HG03159 (cell line): ENCODE measurements around the gene SCN8A.
"Not testable (repeated sequence)": the region's sequence is repeated elsewhere in the genome, so short reads cannot be mapped to it uniquely, and the experiment has no call there.

Experiments used
- ATAC-seq: cut with Tn5 transposase; IDR thresholded peaks from one replicate; pipeline ENCODE4 v1.9.1; 2021; ENCODE audit warnings: mild to moderate bottlenecking, moderate library complexity; ENCODE audit not compliant: unreplicated experiment

The SCN8A gene

DNA sequence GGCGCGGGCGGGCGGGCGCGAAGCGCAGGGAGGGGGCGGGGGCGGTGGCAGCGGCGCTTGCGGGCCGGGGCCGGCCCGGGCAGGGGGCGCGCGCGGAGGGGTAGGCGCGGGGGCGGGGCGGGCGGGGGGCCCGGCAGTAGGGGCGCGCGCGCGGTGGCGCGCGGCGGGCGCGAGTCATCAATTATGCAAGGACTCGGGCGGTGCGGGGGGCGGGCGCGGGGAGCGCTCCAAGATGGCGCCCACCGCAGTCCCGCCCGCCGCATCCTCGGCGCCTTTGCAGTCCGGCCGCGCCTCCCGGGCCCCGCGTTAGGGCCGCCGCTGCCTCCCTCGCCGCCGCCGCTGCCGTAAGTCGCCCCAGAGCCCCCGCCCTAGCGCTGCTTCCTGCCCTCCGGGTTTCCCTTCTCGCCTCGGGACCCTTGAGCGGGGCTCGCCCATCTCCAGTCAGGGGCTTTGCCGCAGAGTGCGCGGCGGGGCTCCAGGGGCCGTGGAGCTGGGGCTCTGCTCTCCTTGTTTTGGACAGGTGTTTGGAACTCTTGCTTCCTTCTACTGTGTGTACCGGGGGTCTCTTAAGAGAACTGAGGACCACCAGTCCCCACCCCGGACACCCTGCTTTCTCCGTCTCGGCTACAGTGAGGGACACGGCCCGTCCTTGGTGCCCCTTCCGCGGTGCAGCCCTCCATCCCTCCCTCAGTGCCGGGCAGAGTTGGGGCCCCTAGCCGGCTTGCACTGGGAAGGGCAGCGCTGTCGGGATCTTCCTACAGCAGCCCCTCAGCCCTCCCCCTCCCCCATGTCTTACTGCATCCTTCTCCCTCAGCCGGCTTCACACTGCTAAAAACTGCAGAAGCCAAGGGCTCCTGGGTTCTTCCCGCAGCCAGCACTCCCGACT, at the start of gene SCN8A:
Gene SCN8A, plus strand, starts transcription at position 218 of the 886 bp plus-strand sequence. CDS start 71,585 bp downstream, outside the sequence.
- ATAC-seq = no peak

DNA sequence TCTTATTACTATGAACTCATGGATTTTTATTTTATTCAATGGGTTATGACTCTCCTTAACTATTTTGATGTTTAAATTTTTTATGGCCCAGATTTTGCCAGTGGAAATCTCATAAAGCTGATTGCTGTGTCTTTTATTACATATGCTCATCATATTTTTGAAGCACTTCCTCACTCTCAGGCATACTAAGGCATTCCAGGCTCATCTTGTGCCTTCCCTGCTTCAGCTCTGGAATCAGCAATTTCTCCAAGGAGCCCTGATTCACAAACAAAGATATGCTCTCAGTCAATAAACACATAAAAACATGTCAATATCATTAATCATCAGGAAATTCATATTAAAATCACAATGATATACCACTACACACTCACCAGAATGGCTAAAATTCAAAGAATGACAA, 44.9 kb upstream of the SCN8A start:
- ATAC-seq = no peak

GRCh38 chr12:51547606-51548005, 43.4 kb upstream of the SCN8A start:
- ATAC-seq = no peak

DNA sequence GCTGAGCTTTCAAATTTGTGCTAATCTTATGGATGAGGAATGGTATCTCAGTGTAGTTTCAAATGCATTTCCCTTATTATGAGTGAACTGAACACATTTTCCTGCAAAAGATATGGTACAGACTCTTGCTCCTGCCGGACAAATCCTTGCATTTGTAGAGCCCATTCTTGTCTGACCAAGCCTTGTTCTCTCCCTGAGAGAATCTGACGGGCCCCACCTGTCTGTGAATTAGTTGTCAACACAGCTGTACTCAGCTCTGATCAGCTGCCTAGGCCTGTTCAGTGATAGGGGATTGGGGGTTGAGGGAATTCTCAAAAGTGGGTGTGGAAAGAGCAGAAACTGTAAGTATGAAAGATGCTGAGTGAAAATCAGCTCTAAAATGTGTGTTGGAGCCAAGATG, 42.8 kb upstream of the SCN8A start:
- no peak for ATAC-seq

DNA sequence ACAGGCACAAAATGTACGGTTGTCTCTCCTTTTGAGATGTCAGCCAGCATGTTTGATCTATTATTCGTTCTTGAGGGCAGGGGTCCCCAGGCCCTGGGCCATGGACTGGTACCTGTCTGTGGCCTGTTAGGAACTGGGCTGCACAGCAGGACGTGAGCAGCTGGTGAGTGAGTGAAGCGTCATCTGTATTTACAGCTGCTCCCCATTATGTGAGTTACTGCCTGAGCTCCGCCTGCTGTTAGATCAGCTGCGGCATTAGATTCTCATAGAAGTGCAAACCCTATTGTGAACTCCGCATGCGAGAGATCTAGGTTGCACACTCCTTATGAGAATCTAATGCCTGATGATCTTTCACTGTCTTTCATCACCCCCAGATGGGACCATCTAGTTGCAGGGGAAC, 41.4 kb upstream of the SCN8A start:
- no peak for ATAC-seq

DNA sequence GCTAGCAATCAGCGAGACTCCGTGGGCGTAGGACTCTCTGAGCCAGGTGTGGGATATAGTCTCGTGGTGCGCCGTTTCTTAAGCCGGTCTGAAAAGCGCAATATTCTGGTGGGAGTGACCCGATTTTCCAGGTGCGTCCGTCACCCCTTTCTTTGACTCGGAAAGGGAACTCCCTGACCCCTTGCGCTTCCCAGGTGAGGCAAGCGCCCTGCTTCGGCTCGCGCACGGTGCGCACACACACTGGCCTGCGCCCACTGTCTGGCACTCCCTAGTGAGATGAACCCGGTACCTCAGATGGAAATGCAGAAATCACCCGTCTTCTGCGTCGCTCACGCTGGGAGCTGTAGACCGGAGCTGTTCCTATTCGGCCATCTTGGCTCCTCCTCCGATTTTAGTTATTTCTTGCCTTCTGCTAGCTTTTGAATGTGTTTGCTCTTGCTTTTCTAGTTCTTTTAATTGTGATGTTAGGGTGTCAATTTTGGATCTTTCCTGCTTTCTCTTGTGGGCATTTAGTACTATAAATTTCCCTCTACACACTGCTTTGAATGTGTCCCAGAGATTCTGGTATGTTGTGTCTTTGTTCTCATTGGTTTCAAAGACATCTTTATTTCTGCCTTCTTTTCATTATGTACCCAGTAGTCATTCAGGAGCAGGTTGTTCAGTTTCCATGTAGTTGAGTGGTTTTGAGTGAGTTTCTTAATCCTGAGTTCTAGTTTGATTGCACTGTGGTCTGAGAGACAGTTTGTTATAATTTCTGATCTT, 22.6 kb upstream of the SCN8A start:
- not testable (repeated sequence) for ATAC-seq

- no peak for ATAC-seq
Observed at GRCh38 chr12:51579321-51579850, 11.6 kb upstream of the SCN8A start.

DNA sequence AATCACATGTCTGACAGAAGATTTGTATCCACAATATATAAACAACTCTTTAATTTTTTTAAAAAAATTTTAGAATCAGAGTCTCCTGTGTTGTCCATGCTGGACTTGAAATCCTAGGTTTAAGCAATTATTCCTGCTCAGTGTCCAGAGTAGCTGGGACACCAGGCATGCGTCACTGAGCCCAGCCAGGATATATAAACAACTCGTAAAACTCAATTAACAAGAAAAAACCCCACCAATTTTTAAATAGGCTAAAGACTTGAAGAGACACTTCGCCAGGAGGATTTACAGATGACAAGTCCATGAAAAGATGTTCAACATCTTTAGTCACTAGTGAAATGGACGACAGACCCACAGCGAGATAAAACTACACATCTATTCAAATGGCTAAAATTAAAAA, 2.0 kb upstream of the SCN8A start:
- ATAC-seq = no peak

GRCh38 chr12:51589557-51590176, 1.4 kb upstream of the SCN8A start:
- no peak for ATAC-seq

DNA sequence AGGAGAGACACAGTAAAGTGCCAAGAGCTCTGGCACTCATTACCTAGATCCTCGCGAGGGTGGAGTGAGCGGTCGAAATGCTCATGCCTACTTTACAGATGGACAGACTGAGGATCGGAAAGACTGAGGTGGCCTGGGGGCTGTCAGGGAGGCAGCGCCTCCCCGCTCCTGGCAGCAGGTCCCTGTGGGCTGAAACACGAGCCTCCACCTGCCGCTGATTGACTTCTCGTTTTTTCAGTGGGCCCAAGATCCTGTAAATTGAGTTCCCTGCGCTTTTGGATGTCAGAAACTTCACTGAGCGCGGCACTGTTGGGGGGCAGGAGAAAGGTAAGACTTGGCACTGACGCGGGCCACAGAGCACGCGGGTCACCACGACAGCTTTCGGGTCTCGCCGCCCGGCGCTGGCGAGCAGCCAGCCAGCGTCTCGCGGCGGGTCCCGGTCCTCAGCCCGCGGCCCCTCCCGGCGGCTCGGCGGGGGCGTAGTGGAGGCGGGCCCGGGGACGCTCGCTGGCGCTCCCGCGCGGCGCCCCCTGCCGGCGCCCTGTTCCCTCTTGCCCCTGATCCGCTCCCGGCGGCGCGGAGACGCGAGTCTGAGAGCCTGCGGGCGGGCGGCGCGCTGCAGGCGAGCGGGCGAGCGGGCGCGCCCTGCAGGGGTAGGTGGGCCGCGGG, 552 bp upstream of the SCN8A start:
- no peak for ATAC-seq

- no peak for ATAC-seq
Observed at GRCh38 chr12:51592034-51592705, 1.1 kb downstream of the SCN8A start.

GRCh38 chr12:51593021-51593420, 2.0 kb downstream of the SCN8A start:
- no peak for ATAC-seq

GRCh38 chr12:51593539-51593938, 2.5 kb downstream of the SCN8A start:
- no peak for ATAC-seq

- ATAC-seq = no peak
Observed at GRCh38 chr12:51598156-51598555, 7.1 kb downstream of the SCN8A start.

- no peak for ATAC-seq
Observed at GRCh38 chr12:51600721-51601120, 9.7 kb downstream of the SCN8A start.

DNA sequence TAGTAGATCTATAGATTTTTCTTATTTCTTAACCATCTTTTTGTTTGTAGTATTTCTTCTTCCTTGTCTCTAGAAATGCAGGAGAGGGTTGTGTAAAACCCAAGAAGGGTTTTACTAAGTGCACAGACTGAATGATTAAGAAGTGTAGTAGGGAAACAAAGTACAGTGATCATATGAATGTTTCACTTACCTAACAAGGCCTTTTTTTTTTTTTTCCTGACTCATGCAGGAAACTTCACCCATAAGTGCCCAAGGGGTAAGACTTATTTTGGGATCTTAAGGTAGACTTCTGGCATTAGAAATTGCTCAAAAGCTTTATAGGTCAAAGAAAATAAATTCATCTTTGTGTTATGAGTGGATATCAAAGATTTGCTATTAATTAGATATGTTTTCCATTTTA, 10.2 kb downstream of the SCN8A start:
- ATAC-seq = no peak

DNA sequence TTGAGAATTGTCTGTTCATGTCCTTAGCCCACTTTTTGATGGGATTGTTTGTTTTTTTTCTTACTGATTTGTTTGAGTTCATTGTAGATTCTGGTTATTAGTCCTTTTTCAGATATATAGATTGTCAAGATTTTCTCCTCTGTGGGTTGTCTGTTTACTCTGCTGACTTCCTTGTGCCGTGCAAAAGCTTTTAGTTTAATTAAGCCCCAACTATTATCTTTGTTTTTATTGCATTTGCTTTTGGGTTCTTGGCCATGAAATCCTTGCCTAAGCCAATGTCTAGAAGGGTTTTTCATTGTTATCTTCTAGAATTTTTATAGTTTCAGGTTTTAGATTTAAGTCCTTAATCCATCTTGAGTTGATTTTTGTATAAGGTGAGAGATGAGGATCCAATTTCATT, 14.9 kb downstream of the SCN8A start:
- not testable (repeated sequence) for ATAC-seq

- ATAC-seq = not testable (repeated sequence)
Observed at GRCh38 chr12:51607197-51607596, 16.2 kb downstream of the SCN8A start.

- ATAC-seq = no peak
Observed at GRCh38 chr12:51620448-51620847, 29.4 kb downstream of the SCN8A start.
